Hepatocyte (in vitro differentiated cells): Measurements from ENCODE around the gene NDUFB2. TPM values are rescaled to one million over a fixed set of nuclear protein-coding genes. Genes with fewer than 3 reads are reported as not detected.
"Not testable (repeated sequence)": the region's sequence is repeated elsewhere in the genome, so short reads cannot be mapped to it uniquely, and the experiment has no call there.

Experiments used
- DNase-seq: peaks from one replicate; pipeline ENCODE4 v3.0.0-alpha.2; 2016; ENCODE audit warnings: low spot score
- H2AFZ ChIP-seq: fragments of 200-600 bp; sonication (generic); 2 replicates; pipeline ENCODE4 v1.6.0; 2016; ENCODE audit warnings: antibody characterized with exemption, mild to moderate bottlenecking
- H3K27ac ChIP-seq: fragments of 200-600 bp; sonication (generic); 2 replicates; pipeline ENCODE4 v1.5.1; 2016; ENCODE audit warnings: mild to moderate bottlenecking
- H3K27me3 ChIP-seq: fragments of 200-600 bp; sonication (generic); 2 replicates; pipeline ENCODE4 v1.6.1; 2016
- H3K36me3 ChIP-seq: fragments of 200-600 bp; sonication (generic); replicated peaks from 2 replicates; pipeline ENCODE4 v1.5.1; 2016; ENCODE audit warnings: low read depth; ENCODE audit not compliant: insufficient read depth
- H3K4me1 ChIP-seq: fragments of 200-600 bp; sonication (generic); 2 replicates; pipeline ENCODE4 v1.5.1; 2016; ENCODE audit warnings: mild to moderate bottlenecking, moderate library complexity; ENCODE audit not compliant: insufficient read depth
- H3K4me2 ChIP-seq: fragments of 200-600 bp; sonication (generic); 2 replicates; pipeline ENCODE4 v1.6.0; 2016
- H3K4me3 ChIP-seq: fragments of 200-600 bp; sonication (generic); 2 replicates; pipeline ENCODE4 v1.5.1; 2016; ENCODE audit warnings: mild to moderate bottlenecking
- H3K79me2 ChIP-seq: fragments of 200-600 bp; sonication (generic); 2 replicates; pipeline ENCODE4 v1.6.0; 2017; ENCODE audit warnings: mild to moderate bottlenecking
- H3K9me2 ChIP-seq: fragments of 200-600 bp; sonication (generic); replicated peaks from 2 replicates; pipeline ENCODE4 v1.6.0; 2017; ENCODE audit warnings: mild to moderate bottlenecking; ENCODE audit not compliant: insufficient read depth
- H3K9me3 ChIP-seq: fragments of 200-600 bp; sonication (generic); 2 replicates; pipeline ENCODE4 v1.5.1; 2016; ENCODE audit warnings: low read depth, mild to moderate bottlenecking
- H4K20me1 ChIP-seq: fragments of 200-600 bp; sonication (generic); 2 replicates; pipeline ENCODE4 v1.6.0; 2016; ENCODE audit warnings: mild to moderate bottlenecking; ENCODE audit not compliant: insufficient read depth, poor library complexity, severe bottlenecking
- CTCF ChIP-seq: fragments of 200-600 bp; sonication (generic); IDR thresholded peaks from 2 replicates; pipeline ENCODE4 v1.5.1; 2016; ENCODE audit warnings: antibody characterized with exemption, mild to moderate bottlenecking; ENCODE audit not compliant: poor library complexity
- EZH2 ChIP-seq: fragments of 200-600 bp; sonication (generic); IDR thresholded peaks from 2 replicates; pipeline ENCODE4 v1.6.1; 2016; ENCODE audit warnings: antibody characterized with exemption, mild to moderate bottlenecking, borderline replicate concordance
- EZH2phosphoT487 ChIP-seq: fragments of 200-600 bp; sonication (generic); IDR thresholded peaks from one replicate; pipeline ENCODE4 v1.6.1; 2018; ENCODE audit warnings: antibody characterized with exemption, mild to moderate bottlenecking, low read depth, moderate library complexity; ENCODE audit not compliant: unreplicated experiment, severe bottlenecking
- WGBS: methylation state at CpG from one replicate; pipeline ENCODE4 v1.1.6; 2016; ENCODE audit warnings: low lambda C conversion rate; ENCODE audit errors: missing lambda C conversion rate; 5-methylcytosine and 5-hydroxymethylcytosine counted together
- polyA plus RNA-seq: library from polyadenylated mRNA; unstranded; fragments of >200 nt; fragmentation: Nextera tagmentation; extraction: Ambion mirVana; gene quantifications from 2 replicates; pipeline ENCODE4 v1.2.1, GENCODE V29; 2016
- total RNA-seq: library from RNA; depleted of rRNA; stranded (reverse); fragments of >200 nt; gene quantifications from 2 replicates; pipeline ENCODE4 v1.2.3, GENCODE V29; 2014

Gene NDUFB2
- total and polyA plus RNA-seq, 2 experiments from 2014 or later: 372 to 379 TPM

- no peak for TF ChIP-seq EZH2
- TF ChIP-seq CTCF: no peak
- no peak overlapping the region for H3K27ac ChIP-seq
- no peak overlapping the region for H2AFZ ChIP-seq
- H3K27me3 ChIP-seq: no peaks in the 10 kb centered on the region
- WGBS: 91% methylated on average over 9 of the region's 9 CpGs
- DNase-seq: no peak
- no peak overlapping the region for H3K4me3 ChIP-seq
- no peak overlapping the region for H3K4me2 ChIP-seq
- H3K9me2 ChIP-seq: no peaks in the 10 kb centered on the region
- no peaks in the 10 kb centered on the region for H3K9me3 ChIP-seq
- no peaks in the 10 kb centered on the region for H3K4me1 ChIP-seq
- H3K79me2 ChIP-seq: no peaks in the 10 kb centered on the region
- no peaks in the 10 kb centered on the region for H4K20me1 ChIP-seq
- no peaks in the 10 kb centered on the region for H3K36me3 ChIP-seq
These were observed 38.6 kb upstream of the NDUFB2 start for GRCh38 chr7:140657891-140658290.

GRCh38 chr7:140659856-140660255, 36.7 kb upstream of the NDUFB2 start:
- DNase-seq: no peak
- WGBS: 65% methylated on average over 8 of the region's 8 CpGs
- no peak overlapping the region for H3K4me2 ChIP-seq
- H3K79me2 ChIP-seq: no peaks in the 10 kb centered on the region
- H3K9me2 ChIP-seq: no peaks in the 10 kb centered on the region
- no peak for TF ChIP-seq EZH2phosphoT487
- TF ChIP-seq EZH2: no peak
- TF ChIP-seq CTCF: no peak
- H3K4me3 ChIP-seq: no peak overlapping the region
- no peak overlapping the region for H3K27ac ChIP-seq
- H3K9me3 ChIP-seq: no peaks in the 10 kb centered on the region
- no peak overlapping the region for H2AFZ ChIP-seq
- no peaks in the 10 kb centered on the region for H3K4me1 ChIP-seq
- H3K36me3 ChIP-seq: no peaks in the 10 kb centered on the region
- H4K20me1 ChIP-seq: no peaks in the 10 kb centered on the region
- no peaks in the 10 kb centered on the region for H3K27me3 ChIP-seq

GRCh38 chr7:140661124-140661523, 35.4 kb upstream of the NDUFB2 start:
- Histone ChIP-seq H3K27ac (no peak overlapping the region), H3K9me2 (no peaks in the 10 kb centered on the region), H3K4me1 (no peaks in the 10 kb centered on the region), H3K79me2 (no peaks in the 10 kb centered on the region), H3K4me2 (no peak overlapping the region), H2AFZ (no peak overlapping the region), H3K9me3 (no peaks in the 10 kb centered on the region), H3K4me3 (no peak overlapping the region), H4K20me1 (no peaks in the 10 kb centered on the region), H3K27me3 (no peaks in the 10 kb centered on the region), H3K36me3 (no peaks in the 10 kb centered on the region)
- no peak for DNase-seq
- WGBS: 68% methylated on average over 2 of the region's 2 CpGs
- no peak for TF ChIP-seq EZH2phosphoT487
- TF ChIP-seq CTCF: peak; percentile 35

GRCh38 chr7:140662938-140663337, 33.6 kb upstream of the NDUFB2 start:
- not testable (repeated sequence) for H3K4me1 ChIP-seq, H3K4me3 ChIP-seq, H3K9me3 ChIP-seq, H3K36me3 ChIP-seq, H3K4me2 ChIP-seq, H4K20me1 ChIP-seq, H2AFZ ChIP-seq, H3K9me2 ChIP-seq, H3K79me2 ChIP-seq, H3K27me3 ChIP-seq, DNase-seq, H3K27ac ChIP-seq
- WGBS: 100% methylated on average over 2 of the region's 2 CpGs
